Measurements from ENCODE around the gene AZU1. TPM values are rescaled to one million over a fixed set of nuclear protein-coding genes. Genes with fewer than 3 reads are reported as not detected.

AZU1 gene
- polyA plus RNA-seq, 2 of the 4 experiments (the other 2 are of a cell fraction): 0.31 to 0.32 TPM

GRCh38 chr19:873561-874041 lies 46.0 kb downstream of the AZU1 start:
- no peak for DNase-seq (ENCODE audit: low read depth in 1 of 2, low spot score in 1 of 2)
- no peak overlapping the region for H3K4me3 ChIP-seq
- H3K9me3 ChIP-seq: no peaks in the 10 kb centered on the region
- no peak for ATAC-seq
- H3K4me1 ChIP-seq: peaks cover 44% of the 10 kb centered on the region
- no peak for FAIRE-seq
- H3K4me2 ChIP-seq: 0 out of 3 replicates have a peak overlapping the region, but pooled peaks have one; percentile 25
- CTCF ChIA-PET: interaction anchor here (1.3 kb wide), 1 partner anchor 24 kb away, joined by 3 read pairs; no protein-coding TSS in a partner anchor
- POLR2A ChIA-PET: no interaction called here
- TF ChIP-seq REST (IDR thresholded peaks at IDR 0.05): no peak
- TF ChIP-seq CHD4 (IDR thresholded peaks at IDR 0.05; ENCODE audit: borderline replicate concordance): no peak
- TF ChIP-seq, protein P1, sequence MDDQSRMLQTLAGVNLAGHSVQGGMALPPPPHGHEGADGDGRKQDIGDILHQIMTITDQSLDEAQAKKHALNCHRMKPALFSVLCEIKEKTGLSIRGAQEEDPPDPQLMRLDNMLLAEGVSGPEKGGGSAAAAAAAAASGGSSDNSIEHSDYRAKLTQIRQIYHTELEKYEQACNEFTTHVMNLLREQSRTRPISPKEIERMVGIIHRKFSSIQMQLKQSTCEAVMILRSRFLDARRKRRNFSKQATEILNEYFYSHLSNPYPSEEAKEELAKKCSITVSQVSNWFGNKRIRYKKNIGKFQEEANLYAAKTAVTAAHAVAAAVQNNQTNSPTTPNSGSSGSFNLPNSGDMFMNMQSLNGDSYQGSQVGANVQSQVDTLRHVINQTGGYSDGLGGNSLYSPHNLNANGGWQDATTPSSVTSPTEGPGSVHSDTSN (IDR thresholded peaks at IDR 0.05): no peak
- TF ChIP-seq ESRRA (IDR thresholded peaks at IDR 0.05; ENCODE audit: borderline replicate concordance, low read length): no peak
- no peak for TF ChIP-seq GATA3 (IDR thresholded peaks at IDR 0.05; ENCODE audit: borderline replicate concordance)
- no peak for TF ChIP-seq HOXB5 (CRISPR knock-in tag; IDR thresholded peaks at IDR 0.05)
- TF ChIP-seq SREBF2 (IDR thresholded peaks at IDR 0.05): no peak
- no peak for TF ChIP-seq BHLHE40 (IDR thresholded peaks at IDR 0.05; ENCODE audit: low read depth, low read length)
- no peak for TF ChIP-seq RARB (CRISPR knock-in tag; IDR thresholded peaks at IDR 0.05)
- TF ChIP-seq MAX (IDR thresholded peaks at IDR 0.05): no peak
- TF ChIP-seq KDM1A (IDR thresholded peaks at IDR 0.05; ENCODE audit: low read depth): no peak
- TF ChIP-seq CBX8 (IDR thresholded peaks at IDR 0.05): no peak
- no peak for TF ChIP-seq NFE2L2 (conservative IDR thresholded peaks at IDR 0.05; ENCODE audit: low read length)
- TF ChIP-seq TP53 (CRISPR knock-in tag; IDR thresholded peaks at IDR 0.05): no peak
- TF ChIP-seq, protein P2, sequence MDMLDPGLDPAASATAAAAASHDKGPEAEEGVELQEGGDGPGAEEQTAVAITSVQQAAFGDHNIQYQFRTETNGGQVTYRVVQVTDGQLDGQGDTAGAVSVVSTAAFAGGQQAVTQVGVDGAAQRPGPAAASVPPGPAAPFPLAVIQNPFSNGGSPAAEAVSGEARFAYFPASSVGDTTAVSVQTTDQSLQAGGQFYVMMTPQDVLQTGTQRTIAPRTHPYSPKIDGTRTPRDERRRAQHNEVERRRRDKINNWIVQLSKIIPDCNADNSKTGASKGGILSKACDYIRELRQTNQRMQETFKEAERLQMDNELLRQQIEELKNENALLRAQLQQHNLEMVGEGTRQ (IDR thresholded peaks at IDR 0.05): no peak
- WGBS (ENCODE audit: missing lambda C conversion rate): 80% methylated on average over 8 of the region's 22 CpGs
- peak overlapping the region; percentile 95 to 98; a peak in 5 of 6 replicates for H3K27ac ChIP-seq

DNA sequence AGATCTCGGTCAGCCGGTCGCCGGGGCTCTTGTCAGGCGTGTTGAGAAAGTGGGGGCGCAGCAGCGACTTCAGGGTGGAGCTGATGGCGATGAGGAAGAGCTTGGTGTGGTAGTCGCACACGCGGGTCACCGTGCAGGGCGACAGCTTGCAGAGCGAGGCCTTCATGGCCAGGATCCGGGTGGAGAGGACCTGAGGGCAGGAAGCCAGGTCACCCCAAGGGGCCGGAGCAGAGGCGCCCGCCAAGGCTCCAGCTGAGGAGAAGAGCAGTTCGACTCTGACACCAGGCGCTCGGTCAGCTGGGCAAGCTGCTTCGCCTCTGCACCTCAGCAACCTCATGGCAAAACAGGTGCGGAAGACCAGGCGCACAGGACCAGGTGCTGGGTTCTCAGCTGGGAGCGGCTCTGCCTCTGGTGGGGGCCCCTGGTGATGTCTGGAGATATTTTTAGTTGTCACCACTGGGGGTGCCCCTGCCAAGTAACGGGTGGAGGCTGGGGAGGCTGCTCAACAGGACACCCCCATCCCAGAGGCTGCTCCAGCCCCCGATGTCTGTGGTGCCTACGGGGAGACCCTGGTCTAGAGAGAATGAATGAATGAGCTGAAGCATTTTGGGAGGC lies 47.7 kb downstream of the AZU1 start:
- no peak overlapping the region for H3K27ac ChIP-seq
- peaks cover 27% of the 10 kb centered on the region for H3K4me1 ChIP-seq
- H3K9me3 ChIP-seq: no peaks in the 10 kb centered on the region
- H3K4me2 ChIP-seq: no peak overlapping the region
- WGBS (ENCODE audit: missing lambda C conversion rate): 95% methylated on average over 20 of the region's 28 CpGs
- FAIRE-seq (no peak), DNase-seq (ENCODE audit: low read depth in 1 of 2, low spot score in 1 of 2) (no peak), ATAC-seq (no peak)
- POLR2A ChIA-PET: no interaction called here
- no peak overlapping the region for H3K4me3 ChIP-seq
- CTCF ChIA-PET: interaction anchor here (0.5 to 1.0 kb wide), 2 partner anchors 11 to 104 kb away, joined by 3 to 4 read pairs; no protein-coding TSS in a partner anchor
- TF ChIP-seq, protein P3, sequence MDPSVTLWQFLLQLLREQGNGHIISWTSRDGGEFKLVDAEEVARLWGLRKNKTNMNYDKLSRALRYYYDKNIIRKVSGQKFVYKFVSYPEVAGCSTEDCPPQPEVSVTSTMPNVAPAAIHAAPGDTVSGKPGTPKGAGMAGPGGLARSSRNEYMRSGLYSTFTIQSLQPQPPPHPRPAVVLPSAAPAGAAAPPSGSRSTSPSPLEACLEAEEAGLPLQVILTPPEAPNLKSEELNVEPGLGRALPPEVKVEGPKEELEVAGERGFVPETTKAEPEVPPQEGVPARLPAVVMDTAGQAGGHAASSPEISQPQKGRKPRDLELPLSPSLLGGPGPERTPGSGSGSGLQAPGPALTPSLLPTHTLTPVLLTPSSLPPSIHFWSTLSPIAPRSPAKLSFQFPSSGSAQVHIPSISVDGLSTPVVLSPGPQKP (IDR thresholded peaks at IDR 0.05; ENCODE audit: low read depth, low read length): no peak
- TF ChIP-seq HOXA7 (CRISPR knock-in tag; IDR thresholded peaks at IDR 0.05) (no peak), CEBPB (IDR thresholded peaks at IDR 0.05) (no peak), ZNF302 (CRISPR knock-in tag; IDR thresholded peaks at IDR 0.05) (no peak), EP300 (IDR thresholded peaks at IDR 0.05) (no peak), BHLHE40 (IDR thresholded peaks at IDR 0.05; ENCODE audit: low read depth, low read length) (no peak), HOXB5 (CRISPR knock-in tag; IDR thresholded peaks at IDR 0.05) (no peak), CHD4 (IDR thresholded peaks at IDR 0.05; ENCODE audit: borderline replicate concordance) (no peak), BCL3 (IDR thresholded peaks at IDR 0.05) (no peak), POLR2A (IDR thresholded peaks at IDR 0.05; ENCODE audit: low read length) (no peak), ZC3H11A (IDR thresholded peaks at IDR 0.05) (no peak), RAD21 (conservative IDR thresholded peaks at IDR 0.05 in 1 of 2, IDR thresholded peaks at IDR 0.05 in 1 of 2) (no peak), RNF2 (IDR thresholded peaks at IDR 0.05; ENCODE audit: borderline replicate concordance, low read depth) (no peak), MAZ (IDR thresholded peaks at IDR 0.05; ENCODE audit: borderline replicate concordance, low read depth, low read length) (no peak)
- TF ChIP-seq, protein P4, sequence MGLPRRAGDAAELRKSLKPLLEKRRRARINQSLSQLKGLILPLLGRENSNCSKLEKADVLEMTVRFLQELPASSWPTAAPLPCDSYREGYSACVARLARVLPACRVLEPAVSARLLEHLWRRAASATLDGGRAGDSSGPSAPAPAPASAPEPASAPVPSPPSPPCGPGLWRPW (IDR thresholded peaks at IDR 0.05): no peak
